HepG2 (cell line): ENCODE measurements around the gene CNOT8. TPM values are rescaled to one million over a fixed set of nuclear protein-coding genes. Genes with fewer than 3 reads are reported as not detected.

Source experiments
- ELF3 ChIP-seq: IDR thresholded peaks from 2 replicates; pipeline ENCODE4 v1.6.1; 2016; ENCODE audit warnings: missing genetic modification reagents, missing compliant biosample characterization
- PHF8 ChIP-seq: sonication (generic); formaldehyde crosslinking; IDR thresholded peaks from 2 replicates; pipeline ENCODE4 v1.5.0; 2020; ENCODE audit warnings: missing genetic modification reagents
- TEAD2 ChIP-seq: sonication (generic); formaldehyde crosslinking; IDR thresholded peaks from 2 replicates; pipeline ENCODE4 v1.9.0; 2021; ENCODE audit warnings: missing genetic modification reagents
- YEATS2 ChIP-seq: sonication (generic); formaldehyde crosslinking; IDR thresholded peaks from 2 replicates; pipeline ENCODE4 v1.4.0; 2020; ENCODE audit warnings: missing genetic modification reagents, borderline replicate concordance
- ZFYVE20 ChIP-seq: sonication (generic); formaldehyde crosslinking; IDR thresholded peaks from 2 replicates; pipeline ENCODE4 v1.8.0; 2023; ENCODE audit warnings: low read depth, mild to moderate bottlenecking, moderate library complexity, missing genetic modification reagents, borderline replicate concordance
- ZNF777 ChIP-seq: sonication (generic); formaldehyde crosslinking; IDR thresholded peaks from 2 replicates; pipeline ENCODE4 v1.4.0; 2020; ENCODE audit warnings: missing genetic modification reagents
- polyA plus RNA-seq, 8 experiments: library from polyadenylated mRNA; depleted of rRNA in 3 of 8; stranded (reverse) in 7 of 8; unstranded in 1 of 8; fragments of >200 nt; fragmentation: Illumina TruSeq in 4 of 8; extraction: Trizol in 4 of 8; gene quantifications; 2 replicates each; pipeline versions ENCODE4 v1.2.1 to v1.2.3, GENCODE V29; 2011 to 2016; ENCODE audit warnings: low read depth in 4 of 8, missing spikeins in 1 of 8, mixed read lengths in 1 of 8; ENCODE audit not compliant: insufficient read depth in 1 of 8
- total RNA-seq, 5 experiments: library from RNA; depleted of rRNA; stranded (reverse); fragments of >200 nt; fragmentation: Illumina TruSeq; extraction: Trizol; gene quantifications; 2 replicates each; pipeline ENCODE4 v1.2.3, GENCODE V29; 2016; ENCODE audit warnings: low read depth in 1 of 5
- TF ChIP-seq, protein P1 (sequence below), 2 experiments: sonication (generic) in 1 of 2; formaldehyde crosslinking in 1 of 2; IDR thresholded peaks; 2 replicates each; pipeline versions ENCODE4 v1.5.1 to v1.6.1; 2011 to 2020; ENCODE audit warnings: borderline replicate concordance in 1 of 2, low read depth in 1 of 2, low read length in 1 of 2, mild to moderate bottlenecking in 1 of 2, missing genetic modification reagents in 1 of 2, moderate library complexity in 1 of 2
- TF ChIP-seq, protein P2 (sequence below): sonication (generic); formaldehyde crosslinking; IDR thresholded peaks from 2 replicates; pipeline ENCODE4 v1.4.0; 2020; ENCODE audit warnings: mild to moderate bottlenecking, missing genetic modification reagents
- TF ChIP-seq, protein P3 (sequence below): sonication (generic); formaldehyde crosslinking; IDR thresholded peaks from 2 replicates; pipeline ENCODE4 v1.5.0; 2020; ENCODE audit warnings: mild to moderate bottlenecking, missing genetic modification reagents, borderline replicate concordance

Gene CNOT8
- total and polyA plus RNA-seq, 2 of the 13 experiments (the other 11 are each of a cell fraction or from before 2014, with no cell fraction given), result 37.1 to 74.9 TPM

DNA sequence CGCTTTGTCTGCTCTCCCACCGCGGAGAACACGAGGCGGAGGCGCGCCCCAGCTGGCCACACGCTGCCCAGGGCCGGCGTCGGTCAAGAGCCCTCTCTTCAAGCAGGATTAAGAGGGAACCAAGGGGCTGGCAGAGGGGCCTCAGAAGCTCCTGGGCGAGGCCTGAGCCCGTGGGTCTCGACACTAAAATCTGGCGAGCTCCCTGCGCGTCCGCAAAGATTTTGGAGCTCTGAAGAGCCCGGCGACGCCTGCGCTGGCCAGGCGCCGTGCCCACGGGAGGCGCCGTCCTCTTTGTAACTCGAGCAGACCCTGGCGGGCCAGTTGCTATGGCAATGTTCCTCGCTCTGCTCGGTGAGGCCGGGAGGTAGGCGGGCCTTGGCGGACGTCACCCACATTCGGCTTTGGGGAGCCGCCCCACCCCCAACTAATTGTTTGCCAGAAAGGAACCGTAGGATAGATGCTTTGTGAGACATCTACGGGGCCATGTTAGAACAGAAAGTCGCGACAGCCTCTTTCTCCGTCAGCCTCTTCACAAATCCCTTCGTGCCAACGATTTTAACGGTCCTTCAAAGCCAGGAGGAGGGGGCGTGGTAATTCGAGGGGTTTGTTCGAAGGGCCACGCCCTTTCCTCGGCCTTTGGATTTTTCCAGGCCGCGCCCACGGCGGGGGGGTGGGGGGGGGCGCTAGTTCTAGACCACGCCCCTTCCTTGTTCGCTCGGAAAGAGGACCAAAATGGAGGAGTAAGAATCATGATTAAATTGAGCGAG, 714 bp upstream of the CNOT8 start (continued):
- TF ChIP-seq, protein P1, sequence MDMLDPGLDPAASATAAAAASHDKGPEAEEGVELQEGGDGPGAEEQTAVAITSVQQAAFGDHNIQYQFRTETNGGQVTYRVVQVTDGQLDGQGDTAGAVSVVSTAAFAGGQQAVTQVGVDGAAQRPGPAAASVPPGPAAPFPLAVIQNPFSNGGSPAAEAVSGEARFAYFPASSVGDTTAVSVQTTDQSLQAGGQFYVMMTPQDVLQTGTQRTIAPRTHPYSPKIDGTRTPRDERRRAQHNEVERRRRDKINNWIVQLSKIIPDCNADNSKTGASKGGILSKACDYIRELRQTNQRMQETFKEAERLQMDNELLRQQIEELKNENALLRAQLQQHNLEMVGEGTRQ (IDR thresholded peaks at IDR 0.05; ENCODE audit: low read depth, low read length), result no peak
- TF ChIP-seq, protein P1 (CRISPR knock-in tag; IDR thresholded peaks at IDR 0.05; ENCODE audit: borderline replicate concordance), result no peak
- TF ChIP-seq TEAD2 (CRISPR knock-in tag) (no peak), ZFYVE20 (CRISPR knock-in tag) (no peak), PHF8 (peak; percentile 39), YEATS2 (no peak), ZNF777 (CRISPR knock-in tag) (peak; percentile 82), ELF3 (CRISPR knock-in tag) (0 out of 2 replicates have a peak, but pooled peaks have one; percentile 11)
- TF ChIP-seq, protein P2, sequence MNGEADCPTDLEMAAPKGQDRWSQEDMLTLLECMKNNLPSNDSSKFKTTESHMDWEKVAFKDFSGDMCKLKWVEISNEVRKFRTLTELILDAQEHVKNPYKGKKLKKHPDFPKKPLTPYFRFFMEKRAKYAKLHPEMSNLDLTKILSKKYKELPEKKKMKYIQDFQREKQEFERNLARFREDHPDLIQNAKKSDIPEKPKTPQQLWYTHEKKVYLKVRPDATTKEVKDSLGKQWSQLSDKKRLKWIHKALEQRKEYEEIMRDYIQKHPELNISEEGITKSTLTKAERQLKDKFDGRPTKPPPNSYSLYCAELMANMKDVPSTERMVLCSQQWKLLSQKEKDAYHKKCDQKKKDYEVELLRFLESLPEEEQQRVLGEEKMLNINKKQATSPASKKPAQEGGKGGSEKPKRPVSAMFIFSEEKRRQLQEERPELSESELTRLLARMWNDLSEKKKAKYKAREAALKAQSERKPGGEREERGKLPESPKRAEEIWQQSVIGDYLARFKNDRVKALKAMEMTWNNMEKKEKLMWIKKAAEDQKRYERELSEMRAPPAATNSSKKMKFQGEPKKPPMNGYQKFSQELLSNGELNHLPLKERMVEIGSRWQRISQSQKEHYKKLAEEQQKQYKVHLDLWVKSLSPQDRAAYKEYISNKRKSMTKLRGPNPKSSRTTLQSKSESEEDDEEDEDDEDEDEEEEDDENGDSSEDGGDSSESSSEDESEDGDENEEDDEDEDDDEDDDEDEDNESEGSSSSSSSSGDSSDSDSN (CRISPR knock-in tag), result peak; percentile 84
- TF ChIP-seq, protein P3, sequence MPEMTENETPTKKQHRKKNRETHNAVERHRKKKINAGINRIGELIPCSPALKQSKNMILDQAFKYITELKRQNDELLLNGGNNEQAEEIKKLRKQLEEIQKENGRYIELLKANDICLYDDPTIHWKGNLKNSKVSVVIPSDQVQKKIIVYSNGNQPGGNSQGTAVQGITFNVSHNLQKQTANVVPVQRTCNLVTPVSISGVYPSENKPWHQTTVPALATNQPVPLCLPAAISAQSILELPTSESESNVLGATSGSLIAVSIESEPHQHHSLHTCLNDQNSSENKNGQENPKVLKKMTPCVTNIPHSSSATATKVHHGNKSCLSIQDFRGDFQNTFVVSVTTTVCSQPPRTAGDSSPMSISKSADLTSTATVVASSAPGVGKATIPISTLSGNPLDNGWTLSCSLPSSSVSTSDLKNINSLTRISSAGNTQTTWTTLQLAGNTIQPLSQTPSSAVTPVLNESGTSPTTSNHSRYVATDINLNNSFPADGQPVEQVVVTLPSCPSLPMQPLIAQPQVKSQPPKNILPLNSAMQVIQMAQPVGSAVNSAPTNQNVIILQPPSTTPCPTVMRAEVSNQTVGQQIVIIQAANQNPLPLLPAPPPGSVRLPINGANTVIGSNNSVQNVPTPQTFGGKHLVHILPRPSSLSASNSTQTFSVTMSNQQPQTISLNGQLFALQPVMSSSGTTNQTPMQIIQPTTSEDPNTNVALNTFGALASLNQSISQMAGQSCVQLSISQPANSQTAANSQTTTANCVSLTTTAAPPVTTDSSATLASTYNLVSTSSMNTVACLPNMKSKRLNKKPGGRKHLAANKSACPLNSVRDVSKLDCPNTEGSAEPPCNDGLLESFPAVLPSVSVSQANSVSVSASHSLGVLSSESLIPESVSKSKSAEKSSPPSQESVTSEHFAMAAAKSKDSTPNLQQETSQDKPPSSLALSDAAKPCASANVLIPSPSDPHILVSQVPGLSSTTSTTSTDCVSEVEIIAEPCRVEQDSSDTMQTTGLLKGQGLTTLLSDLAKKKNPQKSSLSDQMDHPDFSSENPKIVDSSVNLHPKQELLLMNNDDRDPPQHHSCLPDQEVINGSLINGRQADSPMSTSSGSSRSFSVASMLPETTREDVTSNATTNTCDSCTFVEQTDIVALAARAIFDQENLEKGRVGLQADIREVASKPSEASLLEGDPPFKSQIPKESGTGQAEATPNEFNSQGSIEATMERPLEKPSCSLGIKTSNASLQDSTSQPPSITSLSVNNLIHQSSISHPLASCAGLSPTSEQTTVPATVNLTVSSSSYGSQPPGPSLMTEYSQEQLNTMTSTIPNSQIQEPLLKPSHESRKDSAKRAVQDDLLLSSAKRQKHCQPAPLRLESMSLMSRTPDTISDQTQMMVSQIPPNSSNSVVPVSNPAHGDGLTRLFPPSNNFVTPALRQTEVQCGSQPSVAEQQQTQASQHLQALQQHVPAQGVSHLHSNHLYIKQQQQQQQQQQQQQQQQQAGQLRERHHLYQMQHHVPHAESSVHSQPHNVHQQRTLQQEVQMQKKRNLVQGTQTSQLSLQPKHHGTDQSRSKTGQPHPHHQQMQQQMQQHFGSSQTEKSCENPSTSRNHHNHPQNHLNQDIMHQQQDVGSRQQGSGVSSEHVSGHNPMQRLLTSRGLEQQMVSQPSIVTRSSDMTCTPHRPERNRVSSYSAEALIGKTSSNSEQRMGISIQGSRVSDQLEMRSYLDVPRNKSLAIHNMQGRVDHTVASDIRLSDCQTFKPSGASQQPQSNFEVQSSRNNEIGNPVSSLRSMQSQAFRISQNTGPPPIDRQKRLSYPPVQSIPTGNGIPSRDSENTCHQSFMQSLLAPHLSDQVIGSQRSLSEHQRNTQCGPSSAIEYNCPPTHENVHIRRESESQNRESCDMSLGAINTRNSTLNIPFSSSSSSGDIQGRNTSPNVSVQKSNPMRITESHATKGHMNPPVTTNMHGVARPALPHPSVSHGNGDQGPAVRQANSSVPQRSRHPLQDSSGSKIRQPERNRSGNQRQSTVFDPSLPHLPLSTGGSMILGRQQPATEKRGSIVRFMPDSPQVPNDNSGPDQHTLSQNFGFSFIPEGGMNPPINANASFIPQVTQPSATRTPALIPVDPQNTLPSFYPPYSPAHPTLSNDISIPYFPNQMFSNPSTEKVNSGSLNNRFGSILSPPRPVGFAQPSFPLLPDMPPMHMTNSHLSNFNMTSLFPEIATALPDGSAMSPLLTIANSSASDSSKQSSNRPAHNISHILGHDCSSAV, result no peak
